ENCODE data around the gene RNF123. TPM values are rescaled to one million over a fixed set of nuclear protein-coding genes. Genes with fewer than 3 reads are reported as not detected.

Gene RNF123
- total RNA-seq, 1 experiment from 2014 or later, result 23.1 TPM

GRCh38 chr3:49763981-49764380 lies 74.6 kb downstream of the RNF123 start:
- intact Hi-C loops (cut with micrococcal nuclease; ENCODE audit: unreplicated experiment) (no loop called here), in situ Hi-C loops (cut with HindIII; ENCODE audit: low pct_unique_long_range_greater_than_20kb, low sequenced_read_pairs) (no loop called here)
- no peaks in the 10 kb centered on the region for H3K4me1 ChIP-seq (ENCODE audit: control insufficient read depth, insufficient read depth, low read length)
- TF ChIP-seq TCF7L2 (IDR thresholded peaks at IDR 0.05; ENCODE audit: low read depth, low read length), result no peak
- TF ChIP-seq REST (IDR thresholded peaks at IDR 0.05; ENCODE audit: insufficient read depth in 1 of 2, low read depth in 2 of 2, low read length in 1 of 2), result no peak
- TF ChIP-seq CTCF (IDR thresholded peaks at IDR 0.05), result no peak
- TF ChIP-seq POLR2AphosphoS5 (IDR thresholded peaks at IDR 0.05; ENCODE audit: low read depth, low read length), result no peak
- no peak for TF ChIP-seq SIN3A (IDR thresholded peaks at IDR 0.05; ENCODE audit: borderline replicate concordance, insufficient read depth, low read depth, low read length)
- H3K9me3 ChIP-seq (ENCODE audit: control insufficient read depth, insufficient read depth, low read depth, low read length), result no peaks in the 10 kb centered on the region
- H3K36me3 ChIP-seq (ENCODE audit: control insufficient read depth, insufficient read depth, low read length), result no peaks in the 10 kb centered on the region
- ATAC-seq (no peak), DNase-seq (ENCODE audit: low read depth, low spot score) (no peak)
- no peaks in the 10 kb centered on the region for H3K27me3 ChIP-seq (ENCODE audit: control insufficient read depth, insufficient read depth, low read length)
- no peak overlapping the region for H3K4me3 ChIP-seq (ENCODE audit: low read depth in 2 of 2, low read length in 2 of 2)
- ChIA-PET POLR2A (no interaction called here), CTCF (no interaction called here)
- no peak overlapping the region for H3K27ac ChIP-seq (ENCODE audit: low read length)
- no TSS peak for BruUV-seq (replicated peaks)

GRCh38 chr3:49769286-49769915 lies 80.0 kb downstream of the RNF123 start:
- no peak overlapping the region for H3K4me3 ChIP-seq (ENCODE audit: low read depth in 2 of 2, low read length in 2 of 2)
- peak; percentile 48; the same call in 1 of the 2 replicates for ATAC-seq
- DNase-seq (ENCODE audit: low read depth, low spot score), result no peak
- in situ Hi-C loops (cut with HindIII; ENCODE audit: low pct_unique_long_range_greater_than_20kb, low sequenced_read_pairs), result no loop called here
- CTCF ChIA-PET, result interaction anchor here (0.6 kb wide), 1 partner anchor 98 kb away, joined by 4 read pairs; no protein-coding TSS in a partner anchor
- H3K9me3 ChIP-seq (ENCODE audit: control insufficient read depth, insufficient read depth, low read depth, low read length), result no peaks in the 10 kb centered on the region
- no peak overlapping the region for H3K27ac ChIP-seq (ENCODE audit: low read length)
- TF ChIP-seq CTCF (IDR thresholded peaks at IDR 0.05) (no peak), REST (IDR thresholded peaks at IDR 0.05; ENCODE audit: insufficient read depth in 1 of 2, low read depth in 2 of 2, low read length in 1 of 2) (no peak), POLR2AphosphoS5 (IDR thresholded peaks at IDR 0.05; ENCODE audit: low read depth, low read length) (no peak), TCF7L2 (IDR thresholded peaks at IDR 0.05; ENCODE audit: low read depth, low read length) (no peak)
- no peaks in the 10 kb centered on the region; the same call in 1 of the 2 replicates for H3K4me1 ChIP-seq (ENCODE audit: control insufficient read depth, insufficient read depth, low read length)
- H3K27me3 ChIP-seq (ENCODE audit: control insufficient read depth, insufficient read depth, low read length), result no peaks in the 10 kb centered on the region
- no peaks in the 10 kb centered on the region for H3K36me3 ChIP-seq (ENCODE audit: control insufficient read depth, insufficient read depth, low read length)
- intact Hi-C loops (cut with micrococcal nuclease; ENCODE audit: unreplicated experiment), result no loop called here
- TSS peak; percentile 36 for BruUV-seq (replicated peaks)
- POLR2A ChIA-PET, result no interaction called here

Data from Panc1 (cell line).